ENCODE measurements around the gene ABAT. TPM values are rescaled to one million over a fixed set of nuclear protein-coding genes. Genes with fewer than 3 reads are reported as not detected.
A peak's percentile ranks its signal among the peaks of the same experiment; 100 is the strongest.

The ABAT gene
- polyA plus RNA-seq, 2 of the 4 experiments (the other 2 are of a cell fraction) = 0.68 to 1.2 TPM

DNA sequence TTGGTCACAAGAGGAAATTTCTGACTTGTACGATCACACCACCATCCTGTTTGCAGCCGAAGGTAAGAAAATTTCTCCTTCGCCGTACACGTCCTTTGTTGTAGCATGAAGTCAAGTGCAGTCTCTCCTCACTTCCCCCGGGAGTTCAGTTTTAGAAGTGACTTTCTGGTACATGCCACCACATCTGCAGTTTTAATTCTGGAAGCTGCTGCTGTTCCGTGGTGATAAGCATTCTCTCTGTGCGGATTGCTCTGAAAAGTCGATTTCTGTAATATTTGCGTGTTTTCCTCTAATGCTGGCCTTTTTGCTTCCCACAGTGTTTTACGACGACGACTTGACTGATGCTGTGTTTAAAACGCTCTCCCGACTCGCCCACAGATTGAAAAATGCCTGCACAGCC lies 32.3 kb upstream of the ABAT start:
- ATAC-seq (no peak), DNase-seq (ENCODE audit: low read depth in 1 of 2, low spot score in 1 of 2) (no peak), FAIRE-seq (no peak)
- WGBS (ENCODE audit: missing lambda C conversion rate) = 89% methylated on average over 16 of the region's 16 CpGs
- ChIA-PET CTCF (interaction anchor here (1.0 to 1.5 kb wide), 3 partner anchors 22 to 146 kb away, joined by 3 read pairs; no protein-coding TSS in a partner anchor), POLR2A (no interaction called here)
- Histone ChIP-seq H3K4me1 (no peaks in the 10 kb centered on the region), H3K4me2 (no peak overlapping the region), H3K9me3 (no peaks in the 10 kb centered on the region), H3K27ac (no peak overlapping the region), H3K4me3 (no peak overlapping the region)
- TF ChIP-seq RCOR1 (IDR thresholded peaks at IDR 0.05; ENCODE audit: low read depth, low read length) = no peak
- no peak for TF ChIP-seq FOSB (CRISPR knock-in tag; IDR thresholded peaks at IDR 0.05)
- no peak for TF ChIP-seq EHF (CRISPR knock-in tag; IDR thresholded peaks at IDR 0.05)
- no peak for TF ChIP-seq PHF8 (IDR thresholded peaks at IDR 0.05; ENCODE audit: borderline replicate concordance, low read depth)
- TF ChIP-seq NR3C1 (IDR thresholded peaks at IDR 0.05) = no peak
- TF ChIP-seq POLR2A (IDR thresholded peaks at IDR 0.05; ENCODE audit: low read length) = no peak
- no peak for TF ChIP-seq HES2 (IDR thresholded peaks at IDR 0.05)
- TF ChIP-seq HMGXB4 (CRISPR knock-in tag; IDR thresholded peaks at IDR 0.05; ENCODE audit: borderline replicate concordance) = no peak
- no peak for TF ChIP-seq RFX5 (IDR thresholded peaks at IDR 0.05)
- no peak for TF ChIP-seq EHMT2 (IDR thresholded peaks at IDR 0.05; ENCODE audit: low read depth)

- peak; percentile 31 to 34; a peak in 1 of 6 replicates for ATAC-seq
- ChIA-PET POLR2A (interaction anchor here (0.6 kb wide), 1 partner anchor 447 kb away, joined by 4 read pairs; the partner anchor contains the start of gene HAPSTR1), CTCF (interaction anchor here (1.1 to 2.3 kb wide), 4 partner anchors 8 to 77 kb away, joined by 3 to 6 read pairs (median 4); no protein-coding TSS in a partner anchor)
- WGBS (ENCODE audit: missing lambda C conversion rate) = 89% methylated on average over 26 of the region's 29 CpGs
- no peak for TF ChIP-seq BHLHE40 (IDR thresholded peaks at IDR 0.05; ENCODE audit: low read depth, low read length)
- TF ChIP-seq BCL3 (IDR thresholded peaks at IDR 0.05) = no peak
- TF ChIP-seq TP53 (CRISPR knock-in tag; IDR thresholded peaks at IDR 0.05) = no peak
- no peak for TF ChIP-seq SMC3 (IDR thresholded peaks at IDR 0.05)
- no peak for TF ChIP-seq RFX5 (IDR thresholded peaks at IDR 0.05)
- TF ChIP-seq EHF (CRISPR knock-in tag; IDR thresholded peaks at IDR 0.05) = no peak
- TF ChIP-seq, protein P1, sequence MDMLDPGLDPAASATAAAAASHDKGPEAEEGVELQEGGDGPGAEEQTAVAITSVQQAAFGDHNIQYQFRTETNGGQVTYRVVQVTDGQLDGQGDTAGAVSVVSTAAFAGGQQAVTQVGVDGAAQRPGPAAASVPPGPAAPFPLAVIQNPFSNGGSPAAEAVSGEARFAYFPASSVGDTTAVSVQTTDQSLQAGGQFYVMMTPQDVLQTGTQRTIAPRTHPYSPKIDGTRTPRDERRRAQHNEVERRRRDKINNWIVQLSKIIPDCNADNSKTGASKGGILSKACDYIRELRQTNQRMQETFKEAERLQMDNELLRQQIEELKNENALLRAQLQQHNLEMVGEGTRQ (IDR thresholded peaks at IDR 0.05) = no peak
- no peak for TF ChIP-seq ZNF302 (CRISPR knock-in tag; IDR thresholded peaks at IDR 0.05)
- TF ChIP-seq REST (IDR thresholded peaks at IDR 0.05) = no peak
- TF ChIP-seq HEYL (CRISPR knock-in tag; IDR thresholded peaks at IDR 0.05) = no peak
- TF ChIP-seq KDM1A (IDR thresholded peaks at IDR 0.05; ENCODE audit: low read depth) = no peak
- no peak for TF ChIP-seq MAZ (IDR thresholded peaks at IDR 0.05; ENCODE audit: borderline replicate concordance, low read depth, low read length)
- TF ChIP-seq CHD2 (IDR thresholded peaks at IDR 0.05; ENCODE audit: low read length, partially characterized antibody) = no peak
- Histone ChIP-seq H3K4me3 (no peak overlapping the region), H3K9me3 (no peaks in the 10 kb centered on the region), H3K4me1 (no peaks in the 10 kb centered on the region), H3K4me2 (no peak overlapping the region), H3K27ac (no peak overlapping the region)
- DNase-seq (ENCODE audit: low read depth in 1 of 2, low spot score in 1 of 2) = no peak
- no peak for FAIRE-seq
These were observed 29.9 kb upstream of the ABAT start for GRCh38 chr16:8644211-8645140.
